Parathyroid adenoma (tissue), 2 donors: ENCODE results near the gene JPT2.

Experiments
- H2AFZ ChIP-seq: fragments of 300-600 bp; sonication (generic); one replicate; pipeline ENCODE4 v1.7.0; 2017; ENCODE audit warnings: antibody characterized with exemption, mild to moderate bottlenecking
- H3K27ac ChIP-seq: fragments of 300-600 bp; sonication (generic); one replicate; pipeline ENCODE4 v1.7.0; 2017
- H3K27me3 ChIP-seq: fragments of 300-600 bp; sonication (generic); one replicate; pipeline ENCODE4 v1.7.0; 2017; ENCODE audit warnings: low read length; ENCODE audit not compliant: control insufficient read depth, insufficient read depth
- H3K36me3 ChIP-seq: fragments of 300-600 bp; sonication (generic); one replicate; pipeline ENCODE4 v1.7.0; 2017; ENCODE audit warnings: low read length; ENCODE audit not compliant: control insufficient read depth, insufficient read depth
- H3K4me1 ChIP-seq: fragments of 300-600 bp; sonication (generic); one replicate; pipeline ENCODE4 v1.7.0; 2017; ENCODE audit warnings: control low read depth
- H3K4me2 ChIP-seq: fragments of 300-600 bp; sonication (generic); one replicate; pipeline ENCODE4 v1.7.0; 2017; ENCODE audit warnings: low read length
- H3K4me3 ChIP-seq: fragments of 300-600 bp; sonication (generic); one replicate; pipeline ENCODE4 v1.7.0; 2017; ENCODE audit warnings: low read depth, low read length
- H3K79me2 ChIP-seq: fragments of 300-600 bp; sonication (generic); one replicate; pipeline ENCODE4 v1.7.0; 2017; ENCODE audit warnings: control low read depth
- H3K9ac ChIP-seq: fragments of 300-600 bp; sonication (generic); one replicate; pipeline ENCODE4 v1.7.0; 2017; ENCODE audit warnings: mild to moderate bottlenecking
- H3K9me3 ChIP-seq: fragments of 300-600 bp; sonication (generic); one replicate; pipeline ENCODE4 v1.7.0; 2017; ENCODE audit warnings: low read length; ENCODE audit not compliant: control insufficient read depth
- CTCF ChIP-seq: fragments of 300-600 bp; sonication (generic); IDR thresholded peaks from one replicate; pipeline ENCODE4 v1.7.0; 2017; ENCODE audit warnings: antibody characterized with exemption, mild to moderate bottlenecking
- donor health status: primary hyperparathyroidism.

Gene JPT2

GRCh38 chr16:1674751-1675664 is 3.1 kb upstream of the JPT2 start:
- Histone ChIP-seq H3K36me3 (no peaks in the 10 kb centered on the region), H3K9me3 (no peaks in the 10 kb centered on the region), H2AFZ (no peak overlapping the region)

GRCh38 chr16:1676661-1677060 is 1.4 kb upstream of the JPT2 start:
- Histone ChIP-seq H3K4me2 (no peak overlapping the region), H3K4me3 (no peak overlapping the region), H3K9me3 (no peaks in the 10 kb centered on the region), H2AFZ (no peak overlapping the region), H3K36me3 (no peaks in the 10 kb centered on the region), H3K4me1 (peaks cover 4% of the 10 kb centered on the region), H3K9ac (no peak overlapping the region), H3K27ac (no peak overlapping the region), H3K27me3 (no peaks in the 10 kb centered on the region), H3K79me2 (peaks cover 21% of the 10 kb centered on the region)
- no peak for TF ChIP-seq CTCF

More at GRCh38 chr16:1674751-1675664, 3.1 kb upstream of the JPT2 start:
- Histone ChIP-seq H3K4me3 (no peak overlapping the region), H3K9ac (no peak overlapping the region), H3K79me2 (peaks cover 16% of the 10 kb centered on the region), H3K27me3 (no peaks in the 10 kb centered on the region), H3K27ac (no peak overlapping the region), H3K4me2 (no peak overlapping the region), H3K4me1 (peaks cover 4% of the 10 kb centered on the region)
- no peak for TF ChIP-seq CTCF

GRCh38 chr16:1677339-1677738 is 740 bp upstream of the JPT2 start:
- Histone ChIP-seq H2AFZ (no peak overlapping the region), H3K27ac (no peak overlapping the region), H3K4me3 (peak overlapping the region; percentile 36), H3K79me2 (peaks cover 21% of the 10 kb centered on the region), H3K4me2 (no peak overlapping the region), H3K36me3 (no peaks in the 10 kb centered on the region), H3K9me3 (no peaks in the 10 kb centered on the region), H3K9ac (no peak overlapping the region), H3K27me3 (no peaks in the 10 kb centered on the region), H3K4me1 (peaks cover 4% of the 10 kb centered on the region)
- TF ChIP-seq CTCF: no peak

GRCh38 chr16:1678500-1679098 is 520 bp downstream of the JPT2 start:
- Histone ChIP-seq H3K27me3 (no peaks in the 10 kb centered on the region), H3K27ac (peak overlapping the region; percentile 29), H3K9me3 (no peaks in the 10 kb centered on the region), H3K36me3 (no peaks in the 10 kb centered on the region), H3K79me2 (peaks cover 24% of the 10 kb centered on the region), H3K9ac (peak overlapping the region; percentile 67), H3K4me3 (peak overlapping the region; percentile 75), H3K4me2 (peak overlapping the region; percentile 97), H3K4me1 (peaks cover 4% of the 10 kb centered on the region), H2AFZ (peak overlapping the region; percentile 83)
- TF ChIP-seq CTCF: no peak
